Stimulated activated naive B cell treated with anti-CD40 and anti-IgM and Interleukin-4, amounts not matched to agents 10 μg/mL and 1 μg/mL and 100 μg/mL, for 72 hours (primary cell): ENCODE measurements around the gene NCKAP5.

Source experiments
- ATAC-seq, 2 donors: fragments of 150-1000 bp; cut with Tn5 transposase; replicated peaks; 2 replicates each; pipeline ENCODE4 v1.10.0; 2021; ENCODE audit warnings: moderate library complexity in 1 of 2
- DNase-seq: peaks from one replicate; pipeline ENCODE4 v3.0.0; 2021
- H3K27ac Mint-ChIP-seq: one replicate; pipeline ENCODE4 v1.8.0; 2022; ENCODE audit warnings: mild to moderate bottlenecking, mixed read lengths
- H3K27me3 Mint-ChIP-seq, 2 donors: one replicate each; pipeline ENCODE4 v1.8.0; 2022; ENCODE audit warnings: mixed read lengths in 2 of 2
- H3K36me3 Mint-ChIP-seq, 2 donors: one replicate each; pipeline ENCODE4 v1.8.0; 2022; ENCODE audit warnings: mixed read lengths in 2 of 2, mild to moderate bottlenecking in 1 of 2
- H3K4me1 Mint-ChIP-seq, 2 donors: one replicate each; pipeline ENCODE4 v1.8.0; 2022; ENCODE audit warnings: mixed read lengths in 2 of 2, mild to moderate bottlenecking in 1 of 2
- H3K4me3 Mint-ChIP-seq, 2 donors: one replicate each; pipeline ENCODE4 v1.8.0; 2022; ENCODE audit warnings: mild to moderate bottlenecking in 2 of 2, mixed read lengths in 2 of 2, moderate library complexity in 1 of 2
- H3K9me3 Mint-ChIP-seq, 2 donors: one replicate each; pipeline ENCODE4 v1.8.0; 2022; ENCODE audit warnings: mixed read lengths in 2 of 2, mild to moderate bottlenecking in 1 of 2

Gene NCKAP5

DNA sequence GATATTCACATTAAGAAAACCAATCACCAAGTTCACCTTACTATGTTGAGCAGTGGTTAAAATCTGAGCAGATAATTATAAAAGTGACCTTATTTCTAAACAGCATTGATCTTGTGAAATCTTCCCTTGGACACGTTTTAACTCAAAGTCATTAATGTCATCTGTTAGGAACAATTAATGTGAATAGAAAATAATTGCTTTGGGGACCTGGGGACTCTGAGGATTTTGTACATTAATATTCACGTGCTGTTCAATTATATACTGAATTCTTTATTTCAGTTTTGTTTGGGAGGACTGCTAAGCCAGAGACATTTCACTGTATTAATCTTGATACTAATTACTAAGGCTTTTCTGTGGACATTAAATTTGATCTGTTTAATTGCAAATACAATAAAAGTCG, 771.2 kb downstream of the NCKAP5 start:
- no peak overlapping the region for H3K4me3 Mint-ChIP-seq
- H3K9me3 Mint-ChIP-seq, result no peaks in the 10 kb centered on the region
- no peak for DNase-seq
- no peak for ATAC-seq
- no peak overlapping the region for H3K27ac Mint-ChIP-seq
- H3K36me3 Mint-ChIP-seq, result no peaks in the 10 kb centered on the region
- no peaks in the 10 kb centered on the region for H3K27me3 Mint-ChIP-seq
- no peaks in the 10 kb centered on the region for H3K4me1 Mint-ChIP-seq

DNA sequence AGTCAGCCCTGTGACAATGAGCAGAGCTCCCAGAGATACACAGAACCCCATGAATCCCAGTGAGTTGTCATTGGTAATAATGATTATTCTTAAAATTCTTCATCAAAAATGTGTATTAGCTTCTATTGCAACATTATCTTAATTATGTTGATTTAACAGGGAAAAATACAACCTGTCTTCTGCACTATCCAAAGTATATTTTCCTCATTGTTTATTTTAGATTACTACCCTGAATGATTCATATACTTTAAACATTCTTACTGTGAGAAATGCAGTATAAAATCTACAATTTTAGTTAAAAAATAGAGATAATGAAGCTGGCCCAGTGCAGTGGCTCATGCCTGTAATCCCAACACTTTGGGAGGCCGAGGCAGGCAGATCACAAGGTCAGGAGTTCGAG, 773.0 kb downstream of the NCKAP5 start:
- no peaks in the 10 kb centered on the region for H3K27me3 Mint-ChIP-seq
- H3K4me1 Mint-ChIP-seq, result no peaks in the 10 kb centered on the region
- no peak overlapping the region for H3K27ac Mint-ChIP-seq
- H3K36me3 Mint-ChIP-seq, result no peaks in the 10 kb centered on the region
- ATAC-seq, result no peak
- H3K9me3 Mint-ChIP-seq, result no peaks in the 10 kb centered on the region
- no peak for DNase-seq
- H3K4me3 Mint-ChIP-seq, result no peak overlapping the region

DNA sequence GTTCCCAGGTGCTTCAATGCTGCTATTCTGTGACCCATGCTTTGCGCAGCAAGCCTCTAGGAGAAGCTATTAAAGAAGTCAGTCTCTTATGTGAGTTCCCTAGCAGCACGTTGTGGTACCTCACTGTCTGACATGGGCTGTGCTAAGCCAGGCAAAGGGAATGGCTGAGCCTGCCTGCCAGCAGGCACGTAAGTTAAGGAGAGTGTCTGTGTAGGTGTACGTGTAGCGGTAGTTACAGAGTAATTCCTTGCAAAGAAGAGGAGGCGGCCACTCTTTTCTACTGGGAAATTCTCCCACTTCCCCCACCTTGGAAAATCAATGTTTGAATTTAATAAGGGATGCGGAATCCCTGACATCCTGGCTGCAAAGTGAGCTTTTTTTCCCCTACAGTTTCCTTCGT, 774.7 kb downstream of the NCKAP5 start:
- no peak for ATAC-seq
- Mint-ChIP-seq H3K4me3 (no peak overlapping the region), H3K9me3 (no peaks in the 10 kb centered on the region)

DNA sequence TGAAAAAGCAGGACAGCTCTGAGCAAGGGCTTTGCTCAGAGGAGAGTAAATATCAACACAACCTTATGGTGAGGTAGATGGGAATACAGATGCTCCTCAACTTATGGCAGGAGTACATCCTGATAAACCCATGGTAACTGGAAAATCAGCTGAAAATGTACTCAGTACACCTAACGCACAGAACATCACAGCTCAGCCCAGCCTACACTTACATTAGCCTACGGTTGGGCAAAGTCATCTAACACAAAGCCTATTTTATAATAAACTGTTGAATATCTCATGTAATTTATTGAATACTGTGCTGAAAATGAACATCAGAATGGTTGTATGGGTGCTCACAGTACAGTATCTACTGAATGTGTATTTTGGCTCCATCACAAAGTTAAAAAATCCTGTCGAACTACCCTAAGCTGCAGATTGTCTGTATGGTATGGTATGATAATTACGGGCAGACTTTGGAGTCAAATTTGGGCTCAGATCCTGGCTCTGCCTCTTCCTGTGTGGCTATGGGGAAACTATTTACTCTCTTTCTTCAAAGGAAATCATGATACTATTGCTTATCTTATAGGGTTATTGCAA, 778.0 kb downstream of the NCKAP5 start:
- Mint-ChIP-seq H3K27me3 (no peaks in the 10 kb centered on the region), H3K9me3 (no peaks in the 10 kb centered on the region), H3K36me3 (no peaks in the 10 kb centered on the region), H3K4me3 (no peak overlapping the region), H3K4me1 (no peaks in the 10 kb centered on the region), H3K27ac (no peak overlapping the region)
- DNase-seq (no peak), ATAC-seq (no peak)

More for the DNA sequence above, 774.7 kb downstream of the NCKAP5 start:
- Mint-ChIP-seq H3K27me3 (no peaks in the 10 kb centered on the region), H3K27ac (no peak overlapping the region), H3K36me3 (no peaks in the 10 kb centered on the region), H3K4me1 (no peaks in the 10 kb centered on the region)
- no peak for DNase-seq

DNA sequence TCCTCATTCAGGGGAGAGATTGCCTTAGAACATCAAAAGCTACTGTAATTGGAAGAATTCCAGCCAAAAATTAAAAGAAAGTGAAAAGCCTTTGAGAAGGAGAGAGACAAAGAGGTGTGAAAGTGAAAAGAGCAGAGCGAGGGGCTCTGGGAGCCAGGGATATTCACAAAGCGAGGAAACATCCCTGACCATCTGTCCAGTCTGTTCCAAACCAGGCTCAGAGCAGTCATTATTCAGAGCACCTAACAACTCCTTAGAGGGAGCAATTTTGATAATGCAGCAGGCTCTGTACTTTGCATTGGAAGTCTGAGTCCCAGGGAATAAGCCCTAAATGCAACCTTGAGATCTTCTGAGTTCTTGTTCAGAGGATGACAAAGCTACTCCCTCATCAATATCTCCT, 779.2 kb downstream of the NCKAP5 start:
- Mint-ChIP-seq H3K27me3 (no peaks in the 10 kb centered on the region), H3K9me3 (peaks cover 0 to 2% of the 10 kb centered on the region in 2 donors), H3K27ac (no peak overlapping the region), H3K4me1 (no peaks in the 10 kb centered on the region), H3K36me3 (no peaks in the 10 kb centered on the region), H3K4me3 (no peak overlapping the region)
- no peak for DNase-seq
- ATAC-seq, result no peak

DNA sequence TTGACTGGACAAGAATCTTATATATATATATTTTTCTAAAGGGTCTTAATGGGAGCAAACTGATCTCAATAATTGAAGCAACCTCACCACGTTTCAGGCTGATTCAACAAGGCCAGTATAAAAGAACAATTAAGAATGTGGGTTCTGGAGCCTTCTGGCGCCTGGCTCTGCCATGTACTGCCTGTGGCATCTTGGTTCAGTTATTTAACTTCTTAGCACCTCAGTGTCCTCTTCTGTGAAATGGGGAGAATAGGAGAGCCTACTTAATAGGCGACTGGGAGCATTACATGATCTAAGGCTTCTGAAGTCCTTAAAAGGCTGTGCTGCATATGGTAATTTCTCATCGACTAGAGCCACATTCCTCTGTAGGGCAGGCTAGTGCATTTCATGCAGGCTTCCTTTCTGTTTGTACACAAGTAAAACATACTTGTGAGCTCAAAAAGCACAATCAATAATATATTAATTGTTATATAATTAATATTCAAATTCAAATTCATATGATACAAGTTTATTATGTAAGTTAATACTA, 779.9 kb downstream of the NCKAP5 start:
- ATAC-seq (no peak), DNase-seq (no peak)
- no peak overlapping the region for H3K4me3 Mint-ChIP-seq
- H3K27ac Mint-ChIP-seq, result no peak overlapping the region
- H3K4me1 Mint-ChIP-seq, result no peaks in the 10 kb centered on the region
- H3K27me3 Mint-ChIP-seq, result no peaks in the 10 kb centered on the region
- H3K36me3 Mint-ChIP-seq, result no peaks in the 10 kb centered on the region
- H3K9me3 Mint-ChIP-seq, result peaks cover 2 to 4% of the 10 kb centered on the region in 2 donors

DNA sequence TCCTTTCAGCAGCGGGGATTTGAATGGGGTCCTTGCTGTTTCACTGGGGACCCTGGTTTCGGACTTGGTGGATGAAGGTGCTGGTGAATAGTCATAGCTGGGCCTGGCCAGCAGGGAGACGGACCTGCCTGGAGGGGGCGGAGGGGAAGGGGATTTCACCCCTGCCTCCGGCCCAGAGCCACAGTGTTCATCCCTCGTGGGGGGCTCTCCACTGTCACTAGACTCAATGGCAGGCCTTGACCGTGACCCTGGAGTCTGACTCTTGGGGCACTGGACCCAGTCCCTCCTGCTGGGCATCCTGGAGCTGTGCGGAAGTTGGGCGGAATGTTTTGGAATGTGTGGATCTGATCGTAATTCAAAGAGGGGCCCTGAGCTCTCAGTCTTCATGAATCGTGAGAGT, 784.4 kb downstream of the NCKAP5 start:
- Mint-ChIP-seq H3K36me3 (no peaks in the 10 kb centered on the region), H3K4me3 (no peak overlapping the region), H3K27me3 (no peaks in the 10 kb centered on the region), H3K9me3 (peaks cover 4 to 5% of the 10 kb centered on the region in 2 donors), H3K4me1 (no peaks in the 10 kb centered on the region), H3K27ac (no peak overlapping the region)
- no peak for DNase-seq
- ATAC-seq, result no peak

DNA sequence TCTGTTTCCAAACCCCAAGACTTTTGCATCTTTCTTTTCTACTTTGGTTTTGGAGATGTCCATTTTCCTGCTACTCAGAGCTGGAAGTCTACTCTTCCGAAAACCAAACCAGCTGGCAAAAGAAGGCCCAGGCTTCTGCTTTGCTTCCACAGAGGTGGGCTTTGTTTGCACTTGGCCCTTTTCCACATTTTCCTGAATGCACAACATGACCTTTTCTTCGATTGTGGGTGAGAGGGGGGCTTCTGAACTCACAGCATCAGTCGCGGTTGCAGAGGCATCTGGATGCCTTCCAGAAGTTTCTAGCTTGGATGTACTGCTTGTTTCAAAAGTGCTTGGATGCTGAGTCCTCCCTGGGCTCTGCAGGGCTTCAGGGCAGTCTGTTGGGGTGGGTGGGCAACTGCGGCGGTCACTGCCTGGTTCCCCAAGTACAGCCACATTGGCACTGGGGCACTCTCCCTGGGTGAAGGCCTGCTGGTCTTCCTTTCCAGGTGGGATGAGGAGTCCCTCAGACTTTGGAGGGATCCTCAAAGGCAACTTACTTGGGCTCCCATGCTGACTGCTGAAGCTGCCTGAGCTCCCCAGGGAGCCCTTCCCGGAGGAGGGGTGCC, 786.0 kb downstream of the NCKAP5 start:
- H3K4me1 Mint-ChIP-seq, result no peaks in the 10 kb centered on the region

DNA sequence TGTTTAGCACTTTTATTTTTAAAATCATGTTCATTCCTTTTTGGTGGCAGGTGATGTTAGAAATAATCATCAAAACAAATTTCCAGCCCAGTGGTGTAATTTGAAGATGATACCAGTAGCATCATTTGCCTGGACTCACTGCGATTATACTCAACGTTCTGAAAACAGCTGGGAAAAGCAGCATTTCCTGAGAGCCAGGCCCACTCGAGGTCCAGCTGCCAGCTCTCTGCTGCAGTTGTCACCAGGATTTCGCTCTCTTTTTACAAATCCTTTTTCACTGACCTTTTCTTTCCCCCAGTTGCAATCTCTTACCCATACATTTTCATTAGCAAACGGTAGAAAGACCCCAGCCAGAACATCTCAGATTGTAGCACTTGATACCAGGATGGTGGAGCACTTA, 787.6 kb downstream of the NCKAP5 start:
- Mint-ChIP-seq H3K27me3 (no peaks in the 10 kb centered on the region), H3K9me3 (peaks cover 4 to 5% of the 10 kb centered on the region in 2 donors), H3K36me3 (no peaks in the 10 kb centered on the region), H3K27ac (no peak overlapping the region), H3K4me3 (no peak overlapping the region), H3K4me1 (no peaks in the 10 kb centered on the region)
- ATAC-seq (no peak), DNase-seq (no peak)

More for the DNA sequence above, 786.0 kb downstream of the NCKAP5 start:
- DNase-seq, result no peak
- Mint-ChIP-seq H3K9me3 (peaks cover 4 to 5% of the 10 kb centered on the region in 2 donors), H3K27ac (no peak overlapping the region), H3K4me3 (no peak overlapping the region), H3K36me3 (no peaks in the 10 kb centered on the region), H3K27me3 (no peaks in the 10 kb centered on the region)
- no peak for ATAC-seq

DNA sequence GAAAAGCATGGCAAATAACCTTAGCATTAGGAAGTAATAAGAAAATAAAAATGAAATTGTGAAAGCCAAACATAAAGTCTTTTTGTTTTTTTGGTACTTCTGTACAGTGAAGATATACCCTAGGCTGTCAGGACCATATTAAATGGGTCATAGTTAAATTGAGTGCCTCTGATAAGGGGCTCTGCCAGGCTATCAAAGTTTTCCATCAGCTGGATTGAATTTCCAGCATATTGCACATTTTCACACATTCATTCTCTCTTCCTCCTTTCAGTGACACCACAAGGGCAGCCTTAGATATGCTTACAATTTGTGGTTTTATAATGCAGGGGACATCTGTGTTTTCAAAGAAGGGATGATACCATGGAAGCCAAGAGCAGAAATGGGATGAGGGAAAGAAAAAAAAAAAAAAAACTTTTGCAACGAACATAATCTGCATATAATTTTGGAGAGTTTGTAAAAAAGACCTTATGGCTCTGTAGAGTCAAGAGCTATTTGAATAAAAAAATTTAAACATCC, 789.0 kb downstream of the NCKAP5 start:
- ATAC-seq (no peak), DNase-seq (no peak)
- H3K9me3 Mint-ChIP-seq, result peaks cover 3 to 4% of the 10 kb centered on the region in 2 donors
- H3K4me3 Mint-ChIP-seq, result no peak overlapping the region
- no peaks in the 10 kb centered on the region for H3K27me3 Mint-ChIP-seq
- no peaks in the 10 kb centered on the region for H3K4me1 Mint-ChIP-seq
- H3K27ac Mint-ChIP-seq, result no peak overlapping the region
- H3K36me3 Mint-ChIP-seq, result no peaks in the 10 kb centered on the region

DNA sequence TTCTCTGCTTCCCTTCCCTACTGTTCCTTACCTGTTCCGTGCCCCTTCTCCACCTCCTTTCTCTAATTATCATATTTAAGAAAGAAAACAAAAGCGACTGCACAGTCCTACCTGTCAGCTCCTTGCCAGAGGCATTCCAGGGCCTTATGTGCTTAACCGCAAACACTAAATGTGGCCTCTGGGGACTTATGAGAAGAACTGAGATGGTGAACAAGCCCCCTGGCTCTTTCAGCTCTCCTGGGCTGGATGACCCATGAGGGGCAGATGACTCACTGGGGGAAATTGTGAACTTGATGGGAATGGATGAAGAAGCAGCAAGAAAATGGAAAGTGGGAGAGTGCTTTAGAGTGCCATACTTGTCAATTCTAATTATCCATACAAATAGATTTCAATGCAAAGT, 792.0 kb downstream of the NCKAP5 start:
- no peaks in the 10 kb centered on the region for H3K27me3 Mint-ChIP-seq
- ATAC-seq (no peak), DNase-seq (no peak)
- no peak overlapping the region for H3K27ac Mint-ChIP-seq
- H3K4me1 Mint-ChIP-seq, result no peaks in the 10 kb centered on the region
- H3K9me3 Mint-ChIP-seq, result no peaks in the 10 kb centered on the region
- H3K36me3 Mint-ChIP-seq, result no peaks in the 10 kb centered on the region
- no peak overlapping the region for H3K4me3 Mint-ChIP-seq

DNA sequence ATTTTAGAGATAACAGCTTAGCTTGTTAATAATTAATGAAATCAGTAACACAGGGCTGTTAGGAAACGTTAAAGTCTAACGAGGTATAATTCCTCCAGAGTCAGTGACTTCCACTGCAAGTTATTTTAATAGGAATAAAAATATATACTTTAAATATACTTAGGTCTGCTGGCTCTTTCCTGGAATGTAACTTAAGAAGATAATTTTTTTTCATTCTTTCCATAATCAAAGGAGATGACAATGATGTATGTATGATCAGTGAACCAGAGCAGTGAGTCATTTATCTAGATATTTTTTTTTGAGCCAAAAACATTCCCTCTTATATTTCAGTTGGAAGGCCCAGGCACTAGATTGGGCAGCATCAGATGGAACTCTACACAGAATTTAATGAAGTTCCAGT, 794.1 kb downstream of the NCKAP5 start:
- no peak overlapping the region for H3K4me3 Mint-ChIP-seq
- no peaks in the 10 kb centered on the region for H3K36me3 Mint-ChIP-seq
- H3K4me1 Mint-ChIP-seq, result no peaks in the 10 kb centered on the region
- H3K27ac Mint-ChIP-seq, result no peak overlapping the region
- H3K9me3 Mint-ChIP-seq, result no peaks in the 10 kb centered on the region
- no peak for DNase-seq
- no peaks in the 10 kb centered on the region for H3K27me3 Mint-ChIP-seq
- ATAC-seq, result no peak

DNA sequence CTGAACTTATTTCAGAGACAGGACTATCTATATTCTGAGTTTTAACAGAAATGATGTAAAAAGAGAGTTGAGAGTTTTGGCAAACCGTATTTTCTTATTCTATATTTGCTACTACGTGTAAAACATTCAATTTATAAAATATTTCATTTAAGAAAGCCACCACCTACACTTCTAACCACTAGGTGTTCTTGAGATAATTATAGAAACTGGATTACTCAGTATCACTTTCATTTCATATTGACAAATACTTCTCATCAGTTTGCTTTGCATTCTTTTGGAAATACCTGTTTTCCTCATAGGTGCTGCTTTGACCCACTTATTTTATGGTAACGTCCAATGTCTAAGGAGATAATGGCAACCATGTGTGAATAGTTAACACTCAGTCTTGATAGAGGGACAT, 794.9 kb downstream of the NCKAP5 start:
- no peaks in the 10 kb centered on the region for H3K27me3 Mint-ChIP-seq
- ATAC-seq, result no peak
- H3K9me3 Mint-ChIP-seq, result peaks cover 0 to under 1% of the 10 kb centered on the region in 2 donors
- no peaks in the 10 kb centered on the region for H3K36me3 Mint-ChIP-seq
- no peak overlapping the region for H3K4me3 Mint-ChIP-seq
- H3K4me1 Mint-ChIP-seq, result no peaks in the 10 kb centered on the region
- DNase-seq, result no peak
- H3K27ac Mint-ChIP-seq, result no peak overlapping the region

DNA sequence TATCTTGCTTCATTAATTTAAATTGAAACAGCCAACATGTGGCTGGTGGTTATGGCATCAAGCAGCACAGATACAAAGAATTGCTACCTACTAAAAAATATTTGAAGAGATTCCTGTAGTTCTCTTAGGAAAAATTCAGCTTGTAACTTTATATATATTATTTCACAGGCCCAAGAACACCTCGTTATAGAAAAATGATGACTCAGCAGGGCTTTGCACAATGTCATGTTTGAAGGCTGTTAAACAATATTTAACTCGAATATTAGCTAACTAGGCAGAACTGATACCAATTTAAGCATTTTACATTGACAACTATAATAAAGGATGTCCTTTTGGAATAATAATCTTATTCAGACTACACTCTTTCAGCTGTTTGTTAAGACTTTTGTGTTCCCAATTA, 795.9 kb downstream of the NCKAP5 start:
- Mint-ChIP-seq H3K27ac (no peak overlapping the region), H3K4me1 (no peaks in the 10 kb centered on the region), H3K9me3 (peaks cover 1 to 3% of the 10 kb centered on the region in 2 donors), H3K36me3 (no peaks in the 10 kb centered on the region), H3K4me3 (no peak overlapping the region), H3K27me3 (no peaks in the 10 kb centered on the region)
- DNase-seq (no peak), ATAC-seq (no peak)

DNA sequence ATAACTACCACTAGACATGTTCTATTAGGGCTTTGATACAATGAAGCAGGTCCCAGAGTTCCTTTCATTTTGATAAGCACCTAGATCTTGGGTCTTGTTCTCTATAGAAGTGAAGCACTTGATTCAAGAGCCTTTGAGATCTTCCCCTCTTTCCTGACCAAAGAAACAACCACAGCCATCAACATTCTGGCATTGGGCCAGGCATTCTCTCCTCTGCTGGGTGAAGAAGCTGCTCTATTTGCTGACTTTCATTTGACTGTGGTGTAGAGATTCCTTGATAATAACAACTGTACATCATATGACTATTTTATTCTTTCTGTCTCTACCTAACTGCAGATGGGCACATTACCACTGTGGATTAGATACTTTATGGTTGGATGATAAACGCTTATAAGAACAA, 801.7 kb downstream of the NCKAP5 start:
- ATAC-seq, result no peak

More for the DNA sequence above, 801.7 kb downstream of the NCKAP5 start:
- H3K27me3 Mint-ChIP-seq, result no peaks in the 10 kb centered on the region
- H3K27ac Mint-ChIP-seq, result no peak overlapping the region
- H3K4me1 Mint-ChIP-seq, result no peaks in the 10 kb centered on the region
- peaks cover 5 to 12% of the 10 kb centered on the region in 2 donors for H3K9me3 Mint-ChIP-seq
- H3K4me3 Mint-ChIP-seq, result no peak overlapping the region
- H3K36me3 Mint-ChIP-seq, result no peaks in the 10 kb centered on the region
- DNase-seq, result no peak
